GM12874 (cell line): ENCODE data around the gene ZBTB43.

Experiments used
- TF ChIP-seq, protein P1 (sequence below): IDR thresholded peaks from 2 replicates; pipeline ENCODE4 v1.5.1; 2011; ENCODE audit warnings: low read depth, mild to moderate bottlenecking, control low read depth, low read length, moderate library complexity; ENCODE audit not compliant: insufficient read depth

Gene ZBTB43, protein sequence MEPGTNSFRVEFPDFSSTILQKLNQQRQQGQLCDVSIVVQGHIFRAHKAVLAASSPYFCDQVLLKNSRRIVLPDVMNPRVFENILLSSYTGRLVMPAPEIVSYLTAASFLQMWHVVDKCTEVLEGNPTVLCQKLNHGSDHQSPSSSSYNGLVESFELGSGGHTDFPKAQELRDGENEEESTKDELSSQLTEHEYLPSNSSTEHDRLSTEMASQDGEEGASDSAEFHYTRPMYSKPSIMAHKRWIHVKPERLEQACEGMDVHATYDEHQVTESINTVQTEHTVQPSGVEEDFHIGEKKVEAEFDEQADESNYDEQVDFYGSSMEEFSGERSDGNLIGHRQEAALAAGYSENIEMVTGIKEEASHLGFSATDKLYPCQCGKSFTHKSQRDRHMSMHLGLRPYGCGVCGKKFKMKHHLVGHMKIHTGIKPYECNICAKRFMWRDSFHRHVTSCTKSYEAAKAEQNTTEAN

DNA sequence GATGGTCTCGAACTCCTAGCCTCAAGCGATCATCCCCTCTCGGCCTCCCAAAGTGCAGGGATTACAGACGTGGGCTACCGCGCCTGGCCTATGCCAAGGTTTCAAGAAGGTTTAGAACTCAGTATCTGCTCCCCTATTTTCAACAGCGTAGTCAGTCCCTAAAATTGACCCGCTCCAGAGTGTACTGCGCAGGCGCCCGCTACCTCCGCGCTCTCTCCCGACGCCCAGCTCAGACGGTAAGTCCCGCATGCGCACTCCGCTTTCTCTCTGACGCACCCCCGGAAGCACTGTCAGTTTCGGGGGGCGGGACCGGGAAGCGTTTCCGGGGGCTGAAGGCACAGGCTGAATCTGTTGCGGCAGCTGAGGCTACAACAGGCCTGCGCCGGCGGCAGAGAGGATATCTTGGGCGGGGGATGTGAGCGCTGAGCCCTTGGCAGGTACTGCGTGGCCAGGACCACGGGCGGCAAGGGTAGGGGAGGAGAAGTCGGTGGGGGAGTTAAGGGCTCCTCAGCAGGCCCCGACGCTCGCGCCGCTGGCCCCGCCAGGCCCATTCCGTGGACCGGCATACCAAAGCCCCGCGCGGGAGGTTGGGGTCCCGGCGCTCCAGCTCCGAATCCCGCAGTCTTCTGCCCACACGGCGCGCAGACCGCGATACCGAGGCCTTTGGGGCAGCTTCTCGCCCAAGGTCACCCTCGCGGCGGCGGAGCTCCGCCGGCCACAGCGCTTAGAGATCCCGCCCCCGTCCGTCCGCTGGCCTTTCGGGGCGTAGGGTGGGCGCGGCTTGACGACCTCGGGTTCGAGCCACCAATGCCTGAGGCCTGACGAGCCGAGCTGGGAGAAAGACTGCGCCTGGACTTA lies at the start of gene ZBTB43:
TSS of gene ZBTB43 (plus strand) at position 345 of the 858 bp plus-strand sequence. CDS start 27,470 bp downstream, outside the sequence.
- TF ChIP-seq, protein P1, sequence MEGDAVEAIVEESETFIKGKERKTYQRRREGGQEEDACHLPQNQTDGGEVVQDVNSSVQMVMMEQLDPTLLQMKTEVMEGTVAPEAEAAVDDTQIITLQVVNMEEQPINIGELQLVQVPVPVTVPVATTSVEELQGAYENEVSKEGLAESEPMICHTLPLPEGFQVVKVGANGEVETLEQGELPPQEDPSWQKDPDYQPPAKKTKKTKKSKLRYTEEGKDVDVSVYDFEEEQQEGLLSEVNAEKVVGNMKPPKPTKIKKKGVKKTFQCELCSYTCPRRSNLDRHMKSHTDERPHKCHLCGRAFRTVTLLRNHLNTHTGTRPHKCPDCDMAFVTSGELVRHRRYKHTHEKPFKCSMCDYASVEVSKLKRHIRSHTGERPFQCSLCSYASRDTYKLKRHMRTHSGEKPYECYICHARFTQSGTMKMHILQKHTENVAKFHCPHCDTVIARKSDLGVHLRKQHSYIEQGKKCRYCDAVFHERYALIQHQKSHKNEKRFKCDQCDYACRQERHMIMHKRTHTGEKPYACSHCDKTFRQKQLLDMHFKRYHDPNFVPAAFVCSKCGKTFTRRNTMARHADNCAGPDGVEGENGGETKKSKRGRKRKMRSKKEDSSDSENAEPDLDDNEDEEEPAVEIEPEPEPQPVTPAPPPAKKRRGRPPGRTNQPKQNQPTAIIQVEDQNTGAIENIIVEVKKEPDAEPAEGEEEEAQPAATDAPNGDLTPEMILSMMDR = no peak

DNA sequence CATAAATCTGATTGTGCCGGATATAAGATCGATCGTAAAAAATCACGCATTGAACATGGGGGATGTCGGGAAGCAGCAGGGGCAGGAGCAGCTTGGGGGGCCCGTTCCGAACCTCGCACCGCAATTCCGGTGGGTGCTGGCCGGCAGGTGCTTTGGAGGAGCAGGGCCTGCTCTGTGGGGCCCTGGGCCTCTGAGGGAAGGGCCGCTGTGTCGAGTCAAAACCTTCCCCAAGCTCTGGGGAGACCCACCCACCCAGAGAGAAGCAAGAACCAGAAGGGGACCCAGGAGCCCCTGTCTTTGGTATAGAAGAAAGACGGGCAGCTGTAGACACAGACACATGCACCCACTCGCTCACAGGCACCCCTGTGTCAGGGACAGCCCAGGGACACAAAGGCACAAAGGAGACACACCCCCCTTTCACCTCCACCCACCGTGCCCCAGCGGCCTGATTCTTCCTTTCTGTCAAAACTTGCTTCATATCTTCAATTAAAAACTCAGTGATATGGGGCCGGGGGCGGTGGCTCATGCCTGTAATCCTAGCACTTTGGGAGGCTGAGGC lies 49.4 kb upstream of the ZBTB43 start:
- TF ChIP-seq, protein P1 = no peak

DNA sequence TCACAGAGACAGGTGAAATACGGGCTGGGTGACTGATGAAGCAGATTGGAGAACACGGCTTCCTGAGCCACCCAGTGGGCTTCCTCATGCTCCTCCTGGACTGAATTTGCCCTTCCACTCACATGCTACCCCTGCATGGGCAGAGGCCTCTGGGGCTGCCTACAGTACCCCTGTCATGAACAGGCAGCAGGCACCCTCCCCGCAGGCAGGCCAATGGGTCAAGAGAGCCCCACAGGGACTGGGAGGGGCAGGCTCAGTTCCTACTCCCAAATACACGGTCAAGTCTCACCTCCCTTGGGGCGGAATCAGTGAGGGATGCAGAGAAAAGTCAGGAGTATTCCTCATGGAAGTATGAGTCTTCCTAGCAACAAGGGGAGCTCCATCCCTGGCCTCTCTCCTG lies 48.6 kb upstream of the ZBTB43 start:
- TF ChIP-seq, protein P1 = no peak

DNA sequence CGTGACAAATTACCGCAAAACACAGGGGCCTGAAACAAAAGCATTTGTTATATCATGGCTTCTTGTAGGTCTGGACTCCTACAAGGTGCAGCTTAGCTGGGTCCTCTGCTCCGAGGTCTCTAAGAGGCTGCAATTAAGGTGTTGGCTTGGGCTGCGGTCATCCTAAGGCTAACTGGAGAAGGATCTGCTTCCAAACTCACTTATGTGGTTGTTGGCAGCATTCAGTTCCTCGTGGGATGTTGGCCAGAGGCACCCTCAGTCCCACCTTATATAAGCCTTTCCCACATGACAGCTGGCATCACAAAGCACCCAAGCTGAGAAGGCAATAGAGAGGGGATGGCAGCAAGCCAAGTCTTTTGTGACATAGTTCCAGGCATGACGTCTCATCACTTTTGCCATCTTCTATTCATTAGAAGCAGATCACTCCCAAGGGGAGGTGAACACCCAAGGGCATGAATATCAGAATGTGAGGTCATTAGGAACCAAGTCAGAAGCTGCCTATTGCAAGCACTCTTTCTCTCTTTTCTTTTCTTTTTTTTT lies 47.9 kb upstream of the ZBTB43 start:
- TF ChIP-seq, protein P1 = no peak

DNA sequence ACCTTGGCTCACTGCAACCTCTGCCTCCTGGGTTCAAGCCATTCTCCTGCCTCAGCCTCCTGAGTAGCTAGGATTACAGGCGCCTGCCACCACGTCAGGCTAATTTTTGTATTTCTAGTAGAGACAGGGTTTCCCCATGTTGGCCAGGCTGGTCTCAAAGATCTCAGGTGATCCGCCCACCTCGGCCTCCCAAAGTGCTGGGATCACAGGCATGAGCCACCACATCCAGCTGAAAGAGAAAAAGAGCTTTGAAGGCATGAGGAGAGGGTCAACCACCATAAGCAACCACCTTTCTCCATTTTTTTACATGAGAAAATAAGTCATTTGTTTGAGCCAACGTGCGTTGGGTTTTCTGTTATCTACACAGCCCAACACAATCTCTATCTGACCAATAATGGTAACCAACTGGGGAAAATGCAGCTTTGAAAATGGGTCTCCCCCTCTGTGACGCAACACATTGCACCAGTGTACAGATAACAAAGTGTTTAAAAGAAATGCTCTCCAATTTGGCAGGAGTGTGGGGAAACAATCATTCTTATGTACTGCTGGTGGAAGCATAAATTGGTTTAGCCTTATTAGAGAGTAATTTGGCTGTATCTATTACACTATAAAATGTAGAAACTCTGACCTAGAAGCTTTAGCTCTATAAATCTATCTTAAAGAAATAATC lies 45.8 kb upstream of the ZBTB43 start:
- TF ChIP-seq, protein P1 = no peak

DNA sequence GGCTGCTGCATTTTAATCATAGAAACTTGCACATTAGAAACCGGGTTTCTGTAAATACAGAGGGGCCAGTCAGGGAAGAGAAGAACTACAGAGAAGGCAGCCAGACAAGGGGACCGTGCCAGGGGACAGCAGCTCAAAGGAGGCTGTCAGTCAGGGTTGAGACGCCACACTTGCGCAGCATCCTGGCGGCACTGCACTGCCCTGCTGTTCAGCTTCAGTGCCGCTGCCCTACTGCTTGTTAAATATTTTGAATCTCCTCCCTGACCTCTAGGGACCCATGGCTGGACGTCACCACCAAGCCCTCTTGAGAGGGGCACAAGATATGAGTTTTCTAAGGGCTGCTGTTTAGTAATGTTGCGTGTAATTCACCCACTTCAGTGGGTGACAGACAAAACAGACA lies 43.6 kb upstream of the ZBTB43 start:
- TF ChIP-seq, protein P1 = no peak
